EL (cell line): ENCODE data around the gene TBC1D22A.

ENCODE experiments used
- DNase-seq: peaks from one replicate; pipeline ENCODE4 v3.0.0-alpha.2; 2016

TBC1D22A gene

DNA sequence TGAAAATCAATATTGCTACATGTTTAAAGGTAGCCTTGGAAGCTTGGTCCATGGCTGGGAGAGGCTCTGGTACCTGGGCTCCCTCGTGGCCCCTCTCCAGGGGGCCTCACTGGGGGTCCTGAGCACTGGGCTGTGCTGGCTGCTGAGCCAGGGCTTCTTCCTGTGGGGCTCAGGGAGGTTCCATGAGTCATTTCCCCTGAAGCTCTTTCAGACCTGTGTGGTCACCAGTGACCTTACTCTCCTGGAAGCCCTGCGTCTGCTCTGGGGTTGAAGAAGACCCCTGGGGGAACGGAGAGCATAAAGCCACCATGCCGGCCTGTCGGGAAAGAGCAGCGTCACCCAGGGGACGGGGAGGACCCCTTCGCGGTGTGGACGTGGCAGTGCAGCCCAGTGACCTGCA is 389.0 kb downstream of the TBC1D22A start:
- peak; percentile 59 for DNase-seq

DNA sequence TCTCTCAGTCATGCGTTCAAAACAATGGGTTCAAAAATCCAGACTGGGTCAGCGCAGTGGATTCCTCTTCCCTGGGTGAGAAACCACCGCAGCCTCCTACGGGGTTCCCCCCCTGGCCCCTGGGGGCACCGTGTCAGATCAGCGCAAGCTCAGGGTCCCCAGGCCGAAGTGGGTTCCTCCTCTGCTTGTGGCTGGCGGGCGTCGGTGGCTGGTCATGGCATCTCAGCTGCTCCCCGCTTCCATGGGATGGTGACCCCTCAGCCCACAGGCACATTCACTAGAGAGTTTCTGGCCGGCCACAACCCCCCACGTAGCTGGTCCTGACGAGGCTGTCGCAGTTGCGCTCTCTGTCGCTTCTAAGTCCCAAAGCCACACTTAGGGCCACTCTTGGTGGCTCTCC is 389.8 kb downstream of the TBC1D22A start:
- no peak for DNase-seq

DNA sequence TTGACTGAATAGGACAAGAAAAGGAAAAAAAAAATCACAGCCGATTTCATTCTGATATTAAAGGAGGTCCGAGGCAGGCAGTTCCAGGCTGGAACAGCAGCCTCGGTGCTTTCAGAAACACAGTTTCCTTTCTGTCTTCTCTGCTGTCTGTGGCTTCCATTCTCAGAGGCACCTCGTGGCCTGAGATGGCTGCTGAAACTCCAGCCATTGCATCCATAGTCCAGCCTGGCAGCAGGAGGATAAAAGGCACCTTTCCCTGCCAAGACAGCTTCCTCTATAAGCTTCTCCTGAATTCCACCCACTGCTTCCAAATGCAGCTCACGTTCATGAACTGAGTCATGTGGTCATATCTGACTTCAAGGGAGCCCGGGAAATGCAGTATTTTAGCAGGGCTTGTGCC is 390.5 kb downstream of the TBC1D22A start:
- peak; percentile 15 for DNase-seq

DNA sequence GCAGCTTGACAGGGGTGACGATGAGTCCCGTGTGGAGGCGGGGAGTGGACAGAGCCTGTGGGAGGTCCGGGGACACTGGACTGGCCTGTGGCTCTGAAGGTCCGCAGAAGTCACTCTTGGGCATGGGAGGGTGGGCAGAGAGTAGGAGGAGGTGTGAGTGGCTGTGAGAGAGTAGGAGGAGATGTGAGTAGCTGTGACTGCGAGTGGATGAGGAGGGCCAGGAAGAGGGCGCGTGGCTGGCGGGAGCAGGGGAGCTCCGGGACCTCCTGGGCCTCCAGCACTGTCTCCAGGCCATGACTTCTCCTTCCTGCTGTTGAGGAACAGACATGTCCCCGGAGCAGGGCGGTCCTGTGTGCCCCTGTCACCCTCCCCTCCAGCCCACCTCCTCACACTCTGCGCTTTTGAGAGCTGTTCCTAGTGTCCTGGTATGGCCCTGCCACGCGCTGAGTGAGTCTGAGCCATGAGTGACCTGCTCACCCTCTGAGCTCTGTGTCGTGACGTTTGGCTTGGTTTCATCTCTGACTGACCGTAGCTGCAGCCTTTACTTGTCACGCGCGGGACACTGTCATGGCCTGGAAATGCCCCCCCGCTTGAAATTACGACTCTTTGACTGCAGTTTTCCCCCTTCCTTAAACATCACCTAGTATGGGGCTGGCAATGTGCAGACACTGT is 391.5 kb downstream of the TBC1D22A start:
- DNase-seq: no peak

DNA sequence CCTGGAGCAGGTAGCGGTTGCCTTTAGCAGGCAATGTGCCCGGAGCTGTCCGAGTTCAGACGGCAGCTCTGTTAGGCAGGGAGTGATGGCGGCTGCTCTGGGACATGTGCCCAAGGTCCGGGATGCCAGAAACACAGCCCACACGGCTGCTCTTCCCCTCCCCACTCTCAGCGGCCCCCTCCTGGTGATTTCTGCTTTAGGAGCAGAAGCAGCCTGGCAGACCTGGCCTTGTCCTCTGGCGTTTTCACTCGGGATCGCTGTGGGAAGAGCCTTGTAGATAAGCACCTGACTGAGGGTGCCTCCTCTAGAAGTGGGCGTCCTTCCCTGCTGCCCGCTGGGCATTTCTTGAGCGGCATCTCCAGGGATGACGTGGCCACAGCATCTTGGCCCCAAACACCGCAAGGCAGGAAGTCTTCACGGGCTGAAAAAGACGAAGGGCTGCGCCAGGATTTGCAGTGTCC is 392.2 kb downstream of the TBC1D22A start:
- DNase-seq: peak; percentile 83

DNA sequence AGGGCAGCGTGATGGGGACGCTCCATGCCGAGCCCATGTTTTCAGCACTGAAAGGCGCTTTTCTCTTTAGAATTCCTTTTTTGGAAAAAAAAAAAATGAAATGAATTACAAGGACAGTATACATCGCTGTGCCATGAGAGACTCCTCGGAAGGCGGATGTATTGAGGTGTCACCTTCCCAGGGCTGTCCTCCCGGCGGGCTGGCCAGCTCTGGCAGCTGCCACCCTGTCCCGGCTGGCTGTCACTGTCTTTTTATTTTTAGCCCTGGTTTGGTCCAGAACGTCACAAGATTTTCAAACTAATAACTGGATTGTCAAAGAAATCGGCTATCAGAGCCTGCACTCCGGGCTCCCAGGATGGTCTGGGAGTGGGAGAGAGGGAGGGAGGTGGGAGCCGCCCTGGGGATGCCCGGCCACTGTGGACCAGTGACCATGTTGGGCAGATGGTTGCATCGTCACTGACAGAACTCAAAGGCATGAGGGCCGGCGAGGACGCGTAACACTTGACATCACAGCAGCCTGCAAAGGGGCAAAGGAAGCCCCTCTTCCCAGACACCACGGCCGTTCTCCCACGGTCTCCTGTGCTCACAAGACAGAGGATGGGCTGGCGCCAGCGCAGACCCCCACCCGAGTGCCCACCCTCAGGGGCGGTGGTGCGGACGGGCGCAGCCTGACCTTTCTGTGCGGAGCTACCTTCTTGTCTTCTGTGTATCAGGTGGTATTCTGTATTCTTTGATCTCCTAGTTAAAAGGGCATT is 392.9 kb downstream of the TBC1D22A start:
- no peak for DNase-seq

DNA sequence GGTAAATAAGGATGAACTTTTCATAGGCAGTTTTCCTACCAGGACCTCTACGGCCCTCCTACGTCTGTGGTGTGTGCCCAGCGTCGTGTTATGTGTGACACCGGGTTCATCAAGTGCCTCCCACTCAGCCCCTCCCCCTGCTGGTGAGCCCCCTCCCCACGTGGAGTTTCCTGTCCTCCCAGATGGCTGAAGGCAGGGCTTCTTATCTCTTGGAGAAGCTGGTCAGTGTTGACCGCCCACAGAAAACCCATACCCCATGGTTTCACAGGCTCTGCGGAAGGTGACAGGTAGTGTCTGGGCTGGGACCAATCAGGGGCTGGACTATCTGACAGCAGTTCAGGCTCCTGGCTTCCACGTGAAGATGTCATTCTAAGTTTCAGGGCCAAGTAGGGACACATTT is 393.5 kb downstream of the TBC1D22A start:
- no peak for DNase-seq

DNA sequence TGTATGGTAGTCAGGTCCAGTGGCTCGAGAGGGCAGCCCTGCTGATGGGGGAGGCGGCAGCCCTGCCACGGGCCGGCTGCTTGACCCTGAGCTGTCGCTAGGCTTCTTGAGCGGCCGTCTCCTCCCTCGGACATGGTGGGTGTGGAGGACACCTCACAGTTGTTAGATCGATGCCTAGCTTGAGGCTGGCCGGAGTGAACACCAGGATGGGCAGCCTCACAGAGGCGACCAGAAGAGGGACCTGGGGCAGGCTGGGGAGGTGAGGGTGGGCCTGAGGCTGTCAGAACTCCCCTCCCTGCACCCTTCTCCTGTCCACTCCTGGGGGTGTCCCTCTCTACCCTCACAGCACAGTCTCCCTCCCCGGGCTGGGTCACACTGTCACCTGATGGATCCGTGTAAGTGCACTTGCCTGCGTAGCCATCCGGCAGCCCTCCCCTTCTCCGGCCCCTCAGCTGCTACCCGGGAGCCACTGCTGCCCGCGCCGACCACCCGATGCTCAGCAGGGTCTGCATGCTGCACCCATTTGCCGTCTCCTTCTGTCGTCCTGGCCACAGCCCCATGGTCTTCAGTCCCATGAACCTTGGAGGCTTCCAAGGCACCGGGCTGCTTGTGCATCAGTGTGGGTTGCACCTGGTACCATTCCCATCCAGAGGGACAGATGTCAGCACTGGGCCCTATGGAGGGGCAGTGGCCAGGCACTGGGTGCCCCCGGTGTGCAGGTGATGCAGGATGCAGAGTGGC is 394.1 kb downstream of the TBC1D22A start:
- DNase-seq: no peak

DNA sequence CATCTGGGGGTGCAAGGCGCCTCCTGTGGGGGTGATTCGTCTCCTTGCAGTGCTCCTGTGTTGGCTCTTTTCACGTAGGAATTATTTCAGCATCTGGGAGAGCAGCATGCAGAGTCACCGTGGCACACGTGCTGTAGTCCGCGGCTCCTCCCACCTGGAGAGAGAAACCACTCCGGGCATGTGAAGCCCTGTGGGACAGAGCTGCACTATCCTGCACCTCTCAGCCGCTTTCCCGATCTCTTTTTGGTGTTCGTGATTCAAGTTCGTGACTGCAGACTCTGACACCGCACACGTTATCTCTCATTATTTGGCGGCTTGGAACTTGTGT is 394.6 kb downstream of the TBC1D22A start:
- no peak for DNase-seq

DNA sequence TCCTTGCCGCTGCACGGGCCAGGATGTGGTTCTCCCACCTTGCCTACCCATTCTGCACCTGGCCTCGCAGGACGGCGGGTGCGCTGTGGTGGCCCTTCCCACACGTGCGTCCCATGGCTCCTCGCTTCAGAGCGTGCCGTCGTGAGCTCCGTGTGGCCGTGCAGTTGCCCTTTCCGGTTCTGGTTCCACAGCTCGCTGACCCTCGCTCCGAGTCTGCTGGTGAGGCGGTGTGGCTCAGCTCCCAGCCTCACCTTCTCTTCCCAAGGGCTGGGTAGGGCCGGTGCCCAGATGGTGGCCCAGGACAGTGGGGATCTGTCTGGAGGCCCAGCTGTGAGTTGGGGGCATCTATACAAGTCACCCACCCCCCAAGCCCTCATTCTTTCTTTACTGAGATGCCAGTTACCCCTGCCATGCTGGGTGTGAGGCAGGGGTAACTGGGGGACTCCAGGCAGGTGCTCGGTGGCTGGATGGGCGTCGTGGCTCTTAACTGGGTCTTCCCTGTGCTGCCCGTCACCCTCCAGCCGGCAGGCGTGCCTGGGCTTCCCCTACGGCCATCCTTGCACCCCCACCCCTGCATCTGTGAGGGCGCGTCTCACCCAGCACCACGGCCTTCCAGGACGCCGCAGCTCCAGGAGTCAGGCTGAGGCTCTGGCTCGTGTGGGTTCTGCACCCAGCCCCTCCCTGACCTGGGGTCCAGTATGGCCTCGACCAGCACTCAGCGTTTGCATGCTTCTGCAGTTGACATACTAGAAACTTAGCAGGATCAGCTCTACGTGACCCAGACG is 395.2 kb downstream of the TBC1D22A start:
- no peak for DNase-seq

DNA sequence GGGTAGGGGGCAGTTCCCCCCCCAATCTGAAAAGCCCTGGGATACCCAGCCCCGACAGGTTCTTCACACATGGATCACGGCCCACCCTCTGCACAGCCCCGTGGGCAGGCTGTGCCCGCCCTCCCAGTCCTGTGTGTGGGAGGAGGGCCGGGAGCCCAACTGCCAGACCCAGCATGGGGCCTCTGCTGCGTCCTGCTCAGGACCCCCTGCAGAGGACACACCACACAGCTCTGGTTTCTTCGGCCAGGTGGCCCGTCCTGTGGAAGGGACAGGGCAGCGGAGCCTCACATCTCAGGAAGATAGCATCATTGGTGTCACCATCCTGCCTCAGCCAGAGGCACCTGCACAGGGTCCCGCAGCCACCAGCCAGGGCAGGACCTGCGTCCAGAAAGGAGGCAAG is 396.0 kb downstream of the TBC1D22A start:
- no peak for DNase-seq

DNA sequence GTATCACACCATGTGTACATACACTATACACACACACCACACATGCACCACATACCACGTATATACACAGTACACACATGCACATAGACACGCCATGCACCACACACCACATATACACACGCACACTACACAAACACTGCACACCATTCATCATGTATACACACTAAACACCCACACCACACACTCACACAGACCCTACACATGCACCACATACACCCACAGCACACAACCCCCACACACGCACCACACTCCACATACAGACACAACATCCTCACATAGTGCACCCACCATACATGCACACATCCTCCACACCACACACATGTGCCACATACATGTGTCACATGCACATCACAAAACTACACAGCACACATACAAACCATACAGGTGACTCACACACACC is 397.1 kb downstream of the TBC1D22A start:
- DNase-seq: no peak

DNA sequence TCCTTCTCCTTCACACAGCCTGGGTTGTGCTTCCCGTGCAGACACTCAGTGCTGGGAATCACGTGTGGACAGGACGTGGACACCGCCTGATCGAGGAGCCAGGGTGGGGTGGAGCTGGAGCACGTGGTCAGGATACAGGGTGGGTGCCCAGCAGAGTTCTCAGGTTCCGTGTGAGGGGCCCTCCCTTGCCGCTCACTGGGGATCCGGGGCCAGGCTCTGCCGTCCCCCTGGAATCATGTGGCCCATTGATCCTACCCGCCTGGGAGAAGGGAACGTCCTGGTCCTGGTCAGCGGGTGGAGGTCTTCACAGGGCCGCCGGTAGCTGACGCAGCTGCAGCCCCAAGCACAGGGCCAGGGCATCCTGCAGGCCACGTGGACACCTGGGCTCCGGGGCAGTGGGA is 397.7 kb downstream of the TBC1D22A start:
- no peak for DNase-seq

DNA sequence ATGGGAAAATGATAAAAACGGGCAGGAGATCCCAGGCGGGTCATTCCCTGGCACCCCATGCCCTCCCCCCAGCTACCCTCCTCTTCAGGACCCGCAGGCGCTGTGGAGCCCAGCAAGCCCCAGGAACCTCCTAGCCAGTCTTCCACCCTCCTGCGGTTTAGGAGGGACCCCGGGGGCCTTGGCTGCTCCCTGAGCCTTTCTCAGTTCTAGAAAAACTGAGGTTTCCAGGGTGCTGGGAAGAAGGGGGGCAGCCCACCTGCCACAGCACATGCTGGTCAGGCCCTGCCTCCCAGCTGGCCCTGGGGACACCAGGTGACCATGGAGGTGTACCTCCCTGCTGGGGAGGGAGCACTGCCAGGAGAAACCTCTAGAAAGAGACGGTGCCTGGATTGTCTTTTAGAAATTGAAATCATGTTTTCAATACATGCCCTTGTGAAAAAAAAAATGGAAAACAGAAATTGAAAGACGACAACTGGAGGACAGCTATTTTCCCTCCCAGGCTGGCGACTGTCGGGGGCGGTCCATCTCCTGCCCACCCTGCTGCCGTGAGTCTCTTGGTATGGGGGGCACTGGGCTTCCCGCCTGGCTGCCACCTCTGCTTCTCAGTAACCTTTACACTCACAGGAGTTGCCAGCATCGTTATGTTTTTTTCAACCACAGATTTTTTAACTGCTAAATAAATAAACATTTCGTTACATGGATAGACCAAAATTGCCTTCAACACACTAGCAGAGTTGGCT is 398.5 kb downstream of the TBC1D22A start:
- no peak for DNase-seq

DNA sequence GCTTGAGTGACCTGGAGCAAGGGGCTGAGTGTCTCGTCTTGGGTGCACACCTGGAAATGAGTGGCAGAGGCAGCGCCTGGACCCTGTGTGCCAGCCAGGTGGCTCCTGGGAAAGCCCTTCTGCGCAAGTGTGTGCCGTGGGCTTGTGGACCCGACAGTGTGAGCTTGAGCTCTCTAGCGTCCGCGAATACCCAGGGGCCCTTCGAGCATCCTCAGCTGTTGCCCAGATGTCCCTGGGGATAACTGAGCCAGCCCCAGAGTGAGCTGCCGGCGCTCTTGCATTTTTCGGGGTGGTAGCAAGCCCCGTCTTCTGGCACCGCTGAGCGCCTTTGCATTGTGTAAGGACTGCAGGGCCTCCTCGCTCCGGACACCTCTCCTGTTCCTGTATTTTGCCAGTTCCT is 399.2 kb downstream of the TBC1D22A start:
- no peak for DNase-seq

DNA sequence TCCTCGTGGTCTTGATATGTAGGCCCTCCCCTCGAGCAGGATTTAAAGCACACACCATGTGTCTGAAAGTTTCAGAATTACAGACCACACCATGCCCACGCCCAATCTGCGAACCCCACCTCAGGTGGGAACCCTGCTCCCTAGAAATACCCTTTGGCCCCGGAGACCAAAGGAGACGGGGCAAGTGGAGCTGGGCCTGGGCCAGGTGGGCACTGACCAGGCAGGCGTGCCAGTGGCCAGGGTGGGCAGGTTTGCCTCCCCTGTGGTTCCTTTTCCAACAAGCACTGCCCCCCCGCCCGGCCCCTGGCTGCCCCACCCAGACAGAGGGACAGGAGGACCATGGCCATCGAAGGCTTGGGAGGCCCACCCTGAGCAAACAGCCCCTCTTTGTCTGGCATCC is 400.4 kb downstream of the TBC1D22A start:
- DNase-seq: no peak

DNA sequence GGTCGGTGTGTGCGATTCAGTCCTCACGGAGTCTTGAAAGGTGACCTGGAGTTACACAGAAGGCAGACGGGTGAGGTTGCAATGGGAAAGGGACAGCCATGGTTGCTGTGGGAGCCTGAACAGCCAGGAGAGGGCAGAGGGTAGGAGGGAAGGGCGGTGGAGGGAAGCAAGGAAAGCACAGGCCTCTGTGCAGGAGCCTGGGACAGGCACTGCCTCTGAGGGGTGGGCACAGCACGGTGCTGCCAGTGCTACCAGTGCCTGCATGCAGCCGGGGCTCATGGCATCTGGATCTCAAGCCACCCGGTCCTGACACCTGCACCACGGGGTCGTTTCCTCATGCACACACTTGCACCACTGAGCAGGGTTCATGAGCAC is 401.0 kb downstream of the TBC1D22A start:
- DNase-seq: no peak

DNA sequence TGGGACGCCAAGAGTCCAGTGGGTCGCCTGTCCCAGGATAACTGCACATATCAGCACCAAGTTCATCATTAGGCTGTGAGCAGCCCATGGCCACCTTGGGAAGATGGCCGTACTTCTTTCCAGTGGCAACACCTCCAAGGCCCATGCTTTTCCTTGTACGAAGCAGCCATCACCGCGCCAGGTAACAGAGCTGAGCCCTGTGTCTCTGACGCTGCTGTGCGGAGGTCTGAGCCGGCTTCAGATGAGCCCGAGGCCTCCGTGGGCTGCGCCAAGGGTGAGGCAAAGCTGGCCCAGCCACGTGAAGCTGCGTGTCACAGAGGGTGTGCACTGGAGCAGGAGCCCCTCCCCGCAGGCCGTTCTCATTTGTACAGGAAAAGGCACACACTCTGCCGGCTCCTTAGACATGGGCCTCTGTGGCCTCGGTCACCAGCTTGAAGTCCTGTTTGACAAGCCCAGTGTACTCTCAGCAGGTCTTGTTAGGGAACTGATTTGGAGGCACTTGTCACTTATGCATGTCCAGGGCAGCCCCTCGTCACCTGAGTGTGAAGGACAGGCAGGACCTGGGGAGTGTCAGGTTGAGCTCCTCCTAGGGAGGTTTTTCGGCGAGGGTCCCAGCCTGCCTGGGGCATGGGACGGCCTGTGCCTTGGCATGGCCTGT is 401.5 kb downstream of the TBC1D22A start:
- DNase-seq: no peak

DNA sequence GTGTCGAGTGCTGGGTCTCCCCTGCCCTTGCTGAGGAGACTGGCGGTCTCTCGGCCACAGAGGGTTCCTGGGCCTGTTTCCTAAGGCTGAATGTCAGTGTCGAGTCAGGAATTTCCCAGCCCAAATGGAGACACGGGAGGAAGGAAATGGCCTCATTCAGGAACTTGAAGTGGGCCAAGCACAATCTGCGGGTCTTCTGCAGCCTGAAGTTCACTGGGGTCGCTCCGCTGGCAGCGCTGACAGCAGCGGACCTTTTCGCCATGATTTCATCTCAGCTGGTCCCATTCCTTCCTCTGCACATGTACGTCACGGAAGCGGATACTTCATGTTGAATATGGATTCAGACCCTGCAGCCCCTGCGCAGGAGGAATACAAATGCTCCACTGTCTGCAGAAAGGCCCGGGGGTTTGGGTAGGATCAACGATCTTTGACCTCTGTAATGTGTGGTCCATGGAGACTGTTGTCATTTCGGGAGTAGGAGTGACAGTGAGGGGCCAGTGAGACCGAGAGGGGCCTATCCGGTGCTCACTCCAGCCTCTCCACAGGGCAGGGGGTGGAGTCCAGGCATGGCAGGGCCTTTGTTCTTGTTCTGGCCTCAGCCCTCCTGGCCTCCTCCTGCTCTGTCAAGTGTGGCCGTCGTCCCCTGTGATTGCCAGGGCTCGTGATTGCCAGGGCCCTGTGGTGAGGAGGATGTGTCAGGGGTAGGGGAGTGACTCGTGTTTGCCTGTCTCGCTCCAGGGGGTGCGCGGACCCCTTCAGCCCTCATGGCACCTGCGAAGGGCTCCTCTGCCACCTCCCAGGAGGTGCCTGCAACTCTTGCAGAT is 402.3 kb downstream of the TBC1D22A start:
- DNase-seq: no peak

DNA sequence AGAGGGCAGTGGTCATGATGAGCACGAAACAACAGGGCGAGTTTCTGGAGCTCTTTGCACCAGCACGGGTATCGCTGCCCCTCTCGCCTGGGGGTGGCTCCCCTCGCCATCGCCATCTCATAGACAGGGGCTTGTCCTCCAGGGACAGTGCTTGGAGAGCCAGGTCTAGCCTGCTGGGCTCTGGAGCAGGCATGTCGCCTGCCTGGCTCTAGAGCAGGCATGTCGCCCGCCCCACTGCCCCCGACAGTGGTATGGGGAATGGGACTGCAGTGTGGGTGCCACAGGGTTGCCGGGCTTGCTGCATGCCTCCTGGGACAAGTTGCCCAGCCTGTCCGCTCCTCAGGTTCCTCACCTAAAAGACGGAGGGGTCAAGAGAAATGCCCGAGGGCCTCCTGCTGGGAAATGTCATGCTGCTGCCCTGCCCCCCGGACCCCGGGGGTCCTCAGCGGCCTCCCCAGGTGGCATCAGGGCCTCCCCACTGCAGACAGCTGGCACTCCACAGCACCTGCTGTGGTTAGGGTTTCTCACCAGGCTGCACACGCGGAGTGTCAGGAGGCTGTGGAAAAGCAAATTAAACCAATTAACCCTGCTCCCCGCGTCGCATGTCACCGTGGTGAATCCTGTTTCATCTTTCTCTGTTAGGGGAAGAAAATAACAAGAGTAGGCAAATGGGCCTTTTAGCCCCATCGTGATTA is 403.0 kb downstream of the TBC1D22A start:
- no peak for DNase-seq

DNA sequence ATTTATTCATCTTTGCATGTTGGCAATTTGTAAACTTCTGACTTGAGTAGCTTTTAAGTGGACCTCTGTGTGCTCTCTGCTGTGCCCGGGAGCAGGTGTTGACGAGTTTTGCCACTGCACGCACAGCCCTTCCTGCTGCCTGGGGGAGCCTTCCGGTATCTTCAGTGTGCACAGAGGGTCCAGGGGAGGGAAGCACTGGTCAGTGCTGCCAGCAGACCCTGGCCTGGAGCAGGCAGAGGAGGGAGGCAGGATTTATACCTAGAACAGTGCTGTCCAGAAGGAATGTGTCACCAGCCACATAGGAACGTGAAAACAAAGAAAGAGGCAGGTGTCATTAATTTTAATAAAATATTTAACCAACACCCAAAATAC is 403.6 kb downstream of the TBC1D22A start:
- DNase-seq: no peak
